Measurements from ENCODE around the gene SLC15A3. TPM values are rescaled to one million over a fixed set of nuclear protein-coding genes. Genes with fewer than 3 reads are reported as not detected.
A peak's percentile ranks its signal among the peaks of the same experiment; 100 is the strongest.

SLC15A3 gene
- total and polyA plus RNA-seq, 8 donors: 2.0 to 25.3 (median 6.1) TPM

DNA sequence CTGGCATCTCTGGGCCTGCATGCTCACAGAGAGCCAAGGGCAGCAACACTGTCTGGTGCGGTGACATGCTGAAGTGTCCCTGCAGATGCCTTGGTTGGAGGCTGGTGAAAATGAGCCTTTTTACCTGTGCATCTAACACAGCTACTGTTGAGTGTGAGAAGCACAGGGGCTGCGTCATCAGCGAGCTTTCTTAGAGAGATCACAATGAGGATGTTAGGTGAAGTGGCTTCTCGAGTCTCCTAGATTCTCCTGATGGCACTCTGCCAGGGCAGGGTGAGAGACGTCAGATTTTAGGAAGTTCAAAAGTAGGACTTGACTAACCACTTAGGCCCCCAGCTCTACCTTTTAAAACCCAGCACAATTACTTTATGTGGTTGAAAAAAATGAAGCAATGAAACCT is 3.6 kb upstream of the SLC15A3 start:
- ATAC-seq (no peak), FAIRE-seq (no peak), DNase-seq (no peak)
- WGBS, 2 donors: 45 to 46% methylated on average over 5 of the region's 5 CpGs
- Histone ChIP-seq H3K27ac (no peak overlapping the region), H3K36me3 (no peaks in the 10 kb centered on the region), H3K4me3 (no peak overlapping the region), H3K9me3 (no peaks in the 10 kb centered on the region), H3K4me1 (no peaks in the 10 kb centered on the region), H3K27me3 (no peaks in the 10 kb centered on the region)
- TF ChIP-seq, protein P1, sequence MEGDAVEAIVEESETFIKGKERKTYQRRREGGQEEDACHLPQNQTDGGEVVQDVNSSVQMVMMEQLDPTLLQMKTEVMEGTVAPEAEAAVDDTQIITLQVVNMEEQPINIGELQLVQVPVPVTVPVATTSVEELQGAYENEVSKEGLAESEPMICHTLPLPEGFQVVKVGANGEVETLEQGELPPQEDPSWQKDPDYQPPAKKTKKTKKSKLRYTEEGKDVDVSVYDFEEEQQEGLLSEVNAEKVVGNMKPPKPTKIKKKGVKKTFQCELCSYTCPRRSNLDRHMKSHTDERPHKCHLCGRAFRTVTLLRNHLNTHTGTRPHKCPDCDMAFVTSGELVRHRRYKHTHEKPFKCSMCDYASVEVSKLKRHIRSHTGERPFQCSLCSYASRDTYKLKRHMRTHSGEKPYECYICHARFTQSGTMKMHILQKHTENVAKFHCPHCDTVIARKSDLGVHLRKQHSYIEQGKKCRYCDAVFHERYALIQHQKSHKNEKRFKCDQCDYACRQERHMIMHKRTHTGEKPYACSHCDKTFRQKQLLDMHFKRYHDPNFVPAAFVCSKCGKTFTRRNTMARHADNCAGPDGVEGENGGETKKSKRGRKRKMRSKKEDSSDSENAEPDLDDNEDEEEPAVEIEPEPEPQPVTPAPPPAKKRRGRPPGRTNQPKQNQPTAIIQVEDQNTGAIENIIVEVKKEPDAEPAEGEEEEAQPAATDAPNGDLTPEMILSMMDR (IDR thresholded peaks at IDR 0.05): no peak
- intact Hi-C loops (cut with DNase I): no loop called here

DNA sequence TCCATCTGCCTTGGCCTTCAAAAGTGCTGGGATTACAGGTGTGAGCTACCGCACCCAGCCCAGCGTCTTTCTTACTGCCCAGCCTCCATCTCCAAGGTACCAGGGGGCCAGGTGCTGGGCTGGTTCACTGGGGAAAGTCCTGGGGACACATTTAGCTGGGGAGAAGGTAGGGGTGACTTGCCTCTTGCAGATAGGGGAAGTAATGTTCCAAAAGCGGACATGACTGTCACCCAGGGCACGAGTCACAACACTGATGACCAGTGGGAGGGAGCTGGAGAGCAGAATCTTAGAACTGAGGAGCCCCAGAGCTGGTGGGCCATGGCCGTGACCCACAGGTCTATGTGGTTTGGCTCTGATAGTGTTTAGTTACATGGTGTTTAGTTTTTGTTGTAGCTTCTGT is 2.4 kb upstream of the SLC15A3 start:
- peak overlapping the region in 1 of 4 donors; percentile 9 for H3K27ac ChIP-seq
- no peak overlapping the region for H3K4me3 ChIP-seq
- TF ChIP-seq, protein P1 (IDR thresholded peaks at IDR 0.05): no peak
- peak in 2 of 4 donors; percentile 17 to 46 for ATAC-seq
- WGBS, 2 donors: 62 to 82% methylated on average over 5 of the region's 5 CpGs
- DNase-seq: peak in 1 of 6 donors; percentile 26
- FAIRE-seq: no peak
- no peaks in the 10 kb centered on the region for H3K27me3 ChIP-seq
- H3K9me3 ChIP-seq: no peaks in the 10 kb centered on the region
- H3K36me3 ChIP-seq: no peaks in the 10 kb centered on the region
- no peaks in the 10 kb centered on the region for H3K4me1 ChIP-seq
- intact Hi-C loops (cut with DNase I): no loop called here

DNA sequence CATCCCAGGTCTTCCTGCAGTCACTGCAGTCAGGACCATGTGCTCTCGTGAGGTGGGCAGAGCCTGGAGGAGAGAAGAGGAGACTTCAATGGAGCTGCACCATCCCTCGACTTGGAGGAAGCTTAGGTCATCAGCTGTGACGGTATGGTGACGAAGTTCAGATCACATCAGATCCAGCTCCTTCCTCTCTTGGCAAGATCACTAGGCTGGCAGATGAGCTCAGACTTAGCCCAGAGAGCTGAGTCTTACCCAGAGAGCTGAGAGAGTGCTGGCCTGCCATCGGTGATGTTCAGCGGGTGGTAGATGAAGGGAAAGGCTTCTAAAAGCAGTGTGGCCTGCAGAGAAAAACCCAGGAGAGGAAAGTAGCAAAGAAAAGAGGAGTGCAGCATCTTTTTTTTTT is 1.8 kb upstream of the SLC15A3 start:
- H3K4me3 ChIP-seq: no peak overlapping the region
- TF ChIP-seq, protein P1 (IDR thresholded peaks at IDR 0.05): no peak
- intact Hi-C loops (cut with DNase I): no loop called here
- no peaks in the 10 kb centered on the region for H3K4me1 ChIP-seq
- ATAC-seq: peak in 2 of 4 donors; percentile 37 to 48
- no peaks in the 10 kb centered on the region for H3K27me3 ChIP-seq
- 78 to 79% methylated on average over 6 of the region's 6 CpGs for WGBS, 2 donors
- H3K36me3 ChIP-seq: no peaks in the 10 kb centered on the region
- FAIRE-seq: no peak
- H3K9me3 ChIP-seq: no peaks in the 10 kb centered on the region
- no peak overlapping the region for H3K27ac ChIP-seq
- DNase-seq: no peak

DNA sequence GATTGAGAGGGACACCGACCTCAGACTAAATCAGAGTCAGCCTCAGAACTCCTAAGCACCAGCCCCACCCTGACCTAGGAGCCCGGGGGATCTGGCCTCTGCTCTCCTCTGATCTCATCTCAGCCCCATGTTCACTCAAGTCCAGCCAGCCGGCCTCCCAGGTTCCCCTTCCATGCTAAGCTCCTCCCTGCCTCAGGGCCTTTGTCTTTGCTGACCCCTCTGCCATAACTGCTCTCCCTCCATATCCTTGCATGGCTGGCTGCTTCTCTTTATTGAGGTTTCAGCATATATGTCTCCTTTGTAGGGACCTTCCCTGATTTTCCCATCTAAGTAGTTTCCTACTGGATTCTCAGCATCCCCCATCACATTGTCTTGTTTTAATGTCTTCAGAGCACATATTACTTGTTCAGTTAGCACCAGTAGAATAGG is 780 bp upstream of the SLC15A3 start:
- H3K27me3 ChIP-seq: no peaks in the 10 kb centered on the region
- peak overlapping the region in 2 of 4 donors; percentile 64 to 81 for H3K27ac ChIP-seq
- FAIRE-seq (no peak), ATAC-seq (peak in 2 of 4 donors; percentile 26 to 30), DNase-seq (no peak)
- H3K36me3 ChIP-seq: no peaks in the 10 kb centered on the region
- H3K4me1 ChIP-seq: no peaks in the 10 kb centered on the region
- intact Hi-C loops (cut with DNase I): no loop called here
- WGBS, 2 donors: 43 to 53% methylated on average over 3 of the region's 3 CpGs
- H3K4me3 ChIP-seq: peak overlapping the region in 1 of 4 donors; percentile 20
- H3K9me3 ChIP-seq: no peaks in the 10 kb centered on the region
- TF ChIP-seq, protein P1 (IDR thresholded peaks at IDR 0.05): no peak

DNA sequence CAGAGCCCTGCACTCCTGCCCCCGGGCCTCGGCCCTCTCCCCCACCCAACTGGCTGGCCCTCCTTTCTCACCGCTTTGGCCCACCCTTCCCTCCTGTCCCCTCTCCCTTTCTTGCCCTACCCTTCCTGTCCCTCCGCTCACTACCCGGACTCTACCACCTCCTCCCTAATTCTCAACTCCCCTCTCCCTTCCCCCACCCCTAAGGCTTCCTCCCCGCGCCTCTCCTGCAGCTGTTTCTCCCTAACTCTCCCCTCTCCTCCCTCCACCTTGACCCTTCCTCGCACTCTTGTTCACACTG is 421 bp downstream of the SLC15A3 start:
- no peaks in the 10 kb centered on the region for H3K27me3 ChIP-seq
- H3K4me1 ChIP-seq: no peaks in the 10 kb centered on the region
- no peaks in the 10 kb centered on the region for H3K36me3 ChIP-seq
- DNase-seq (no peak), FAIRE-seq (no peak), ATAC-seq (peak in 2 of 4 donors; percentile 6 to 11)
- H3K27ac ChIP-seq: peak overlapping the region in 2 of 4 donors; percentile 64 to 81
- WGBS, 2 donors: 29 to 33% methylated on average over 5 to 8 of the region's 8 CpGs
- H3K4me3 ChIP-seq: peak overlapping the region in 1 of 4 donors; percentile 42
- TF ChIP-seq, protein P1 (IDR thresholded peaks at IDR 0.05): no peak
- no peaks in the 10 kb centered on the region for H3K9me3 ChIP-seq
- intact Hi-C loops (cut with DNase I): no loop called here
